ENCODE data around the gene ATP23.

Gene ATP23

GRCh38 chr12:57941165-57941894 lies at the start of gene ATP23:
ATP23 (plus strand) TSS chr12:57941567; CDS start chr12:57941702, 135 bp downstream.
- DNase-seq (ENCODE audit: low read depth) = peak; percentile 33

- no peak for DNase-seq (ENCODE audit: low read depth)
Observed at GRCh38 chr12:57892232-57892972, 49.0 kb upstream of the ATP23 start.

- DNase-seq (ENCODE audit: low read depth) = peak; percentile 83
Observed at GRCh38 chr12:57893431-57894353, 47.7 kb upstream of the ATP23 start.

- DNase-seq (ENCODE audit: low read depth) = no peak
Observed at GRCh38 chr12:57894399-57895292, 46.7 kb upstream of the ATP23 start.

GRCh38 chr12:57895389-57896114 lies 45.8 kb upstream of the ATP23 start:
- no peak for DNase-seq (ENCODE audit: low read depth)

GRCh38 chr12:57896115-57896433 lies 45.3 kb upstream of the ATP23 start:
- no peak for DNase-seq (ENCODE audit: low read depth)

GRCh38 chr12:57896434-57897201 lies 44.7 kb upstream of the ATP23 start:
- no peak for DNase-seq (ENCODE audit: low read depth)

GRCh38 chr12:57897286-57897974 lies 43.9 kb upstream of the ATP23 start:
- DNase-seq (ENCODE audit: low read depth) = no peak

- no peak for DNase-seq (ENCODE audit: low read depth)
Observed at GRCh38 chr12:57898308-57898970, 42.9 kb upstream of the ATP23 start.

- no peak for DNase-seq (ENCODE audit: low read depth)
Observed at GRCh38 chr12:57899010-57899662, 42.2 kb upstream of the ATP23 start.

GRCh38 chr12:57902478-57902969 lies 38.8 kb upstream of the ATP23 start:
- no peak for DNase-seq (ENCODE audit: low read depth)

- DNase-seq (ENCODE audit: low read depth) = no peak
Observed at GRCh38 chr12:57904426-57904825, 36.9 kb upstream of the ATP23 start.

- DNase-seq (ENCODE audit: low read depth) = no peak
Observed at GRCh38 chr12:57904848-57905811, 36.2 kb upstream of the ATP23 start.

- DNase-seq (ENCODE audit: low read depth) = no peak
Observed at GRCh38 chr12:57905812-57906475, 35.4 kb upstream of the ATP23 start.

- no peak for DNase-seq (ENCODE audit: low read depth)
Observed at GRCh38 chr12:57906821-57907220, 34.5 kb upstream of the ATP23 start.

GRCh38 chr12:57907281-57907680 lies 34.1 kb upstream of the ATP23 start:
- DNase-seq (ENCODE audit: low read depth) = no peak
